IMR-90 (cell line): Measurements from ENCODE around the gene TIFAB.

ENCODE experiments used
- CTCF ChIP-seq: conservative IDR thresholded peaks from 2 replicates; pipeline ENCODE4 v1.5.1; 2012; ENCODE audit warnings: mild to moderate bottlenecking, low read depth, low read length, improper control_type of control experiment
- POLR2A ChIP-seq: IDR thresholded peaks from 2 replicates; pipeline ENCODE4 v1.6.1; 2012; ENCODE audit warnings: mild to moderate bottlenecking, low read depth, low read length
- RCOR1 ChIP-seq: IDR thresholded peaks from 2 replicates; pipeline ENCODE4 v1.6.1; 2012; ENCODE audit warnings: mild to moderate bottlenecking, low read length, improper control_type of control experiment; ENCODE audit not compliant: insufficient replicate concordance
- RFX5 ChIP-seq: IDR thresholded peaks from 2 replicates; pipeline ENCODE4 v1.8.0; 2012; ENCODE audit warnings: low read depth, mild to moderate bottlenecking, low read length, moderate library complexity

GRCh38 chr5:135439231-135440205 lies 12.6 kb downstream of the TIFAB start:
- TF ChIP-seq CTCF (no peak), POLR2A (no peak), RFX5 (no peak), RCOR1 (no peak)
